HG02938 (cell line): ENCODE measurements around the gene PROM1.

Experiments
- ATAC-seq: cut with Tn5 transposase; IDR thresholded peaks from one replicate; pipeline ENCODE4 v1.9.1; 2021; ENCODE audit warnings: mild to moderate bottlenecking, moderate library complexity; ENCODE audit not compliant: unreplicated experiment

Gene PROM1

GRCh38 chr4:15990570-15991285 is 93.1 kb downstream of the PROM1 start:
- no peak for ATAC-seq

GRCh38 chr4:15989424-15989823 is 94.4 kb downstream of the PROM1 start:
- ATAC-seq = no peak

GRCh38 chr4:15988222-15988621 is 95.6 kb downstream of the PROM1 start:
- ATAC-seq = no peak

- no peak for ATAC-seq
These were observed 96.9 kb downstream of the PROM1 start for GRCh38 chr4:15986907-15987306.

- no peak for ATAC-seq
These were observed 100.2 kb downstream of the PROM1 start for GRCh38 chr4:15983610-15984009.

GRCh38 chr4:15982842-15983524 is 100.8 kb downstream of the PROM1 start:
- ATAC-seq = no peak

- ATAC-seq = no peak
These were observed 107.1 kb downstream of the PROM1 start for GRCh38 chr4:15976456-15977447.

GRCh38 chr4:15971068-15971801 is 112.6 kb downstream of the PROM1 start:
- no peak for ATAC-seq

GRCh38 chr4:15968551-15969300 is 115.1 kb downstream of the PROM1 start:
- no peak for ATAC-seq

- ATAC-seq = no peak
These were observed 118.5 kb downstream of the PROM1 start for GRCh38 chr4:15965325-15965724.

- no peak for ATAC-seq
These were observed 119.7 kb downstream of the PROM1 start for GRCh38 chr4:15964159-15964558.

GRCh38 chr4:15963576-15963975 is 120.2 kb downstream of the PROM1 start:
- peak; percentile 88 for ATAC-seq

- ATAC-seq = no peak
These were observed 120.8 kb downstream of the PROM1 start, which contains the start of gene FGFBP2 for GRCh38 chr4:15963001-15963451. Gene FGFBP2 (minus strand): TSS chr4:15963175. CDS start chr4:15963129, 46 bp downstream.

- no peak for ATAC-seq
These were observed 121.9 kb downstream of the PROM1 start for GRCh38 chr4:15961781-15962510.

GRCh38 chr4:15958562-15958961 is 125.3 kb downstream of the PROM1 start:
- no peak for ATAC-seq

- ATAC-seq = peak; percentile 86
These were observed 127.5 kb downstream of the PROM1 start for GRCh38 chr4:15956179-15956850.

GRCh38 chr4:15955670-15956069 is 128.2 kb downstream of the PROM1 start:
- ATAC-seq = no peak

GRCh38 chr4:15953625-15954024 is 130.2 kb downstream of the PROM1 start:
- ATAC-seq = no peak
